ENCODE measurements around the gene PDE9A. TPM values are rescaled to one million over a fixed set of nuclear protein-coding genes. Genes with fewer than 3 reads are reported as not detected.

The PDE9A gene
- total RNA-seq, 1 donor from 2014 or later, result 0.41 TPM

- DNase-seq (ENCODE audit: extremely low read depth, low read depth, low spot score), result no peak
Observed at GRCh38 chr21:42734323-42734971, 81.0 kb downstream of the PDE9A start.

GRCh38 chr21:42735061-42735460 lies 81.6 kb downstream of the PDE9A start:
- DNase-seq (ENCODE audit: extremely low read depth, low read depth, low spot score), result no peak

DNA sequence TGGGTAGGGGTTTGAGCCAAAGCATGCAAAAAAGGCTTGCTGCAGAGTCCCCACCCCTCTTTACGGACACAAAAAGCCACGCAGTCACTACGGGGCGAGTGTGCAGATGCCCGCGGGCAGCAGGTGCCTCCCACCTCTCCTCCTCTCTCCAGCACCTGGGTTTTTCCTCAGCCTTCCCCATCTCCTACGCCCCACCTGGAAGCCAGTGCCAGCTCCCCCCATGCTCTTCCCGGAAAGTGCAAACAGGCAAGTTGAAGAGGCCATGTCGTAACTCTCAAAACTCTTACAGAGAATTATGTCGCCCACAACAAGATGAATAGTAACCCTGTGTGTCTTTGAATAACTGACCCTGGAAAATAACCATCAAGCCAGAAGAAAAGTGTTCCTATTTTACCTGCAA lies 82.5 kb downstream of the PDE9A start:
- DNase-seq (ENCODE audit: extremely low read depth, low read depth, low spot score), result no peak

DNA sequence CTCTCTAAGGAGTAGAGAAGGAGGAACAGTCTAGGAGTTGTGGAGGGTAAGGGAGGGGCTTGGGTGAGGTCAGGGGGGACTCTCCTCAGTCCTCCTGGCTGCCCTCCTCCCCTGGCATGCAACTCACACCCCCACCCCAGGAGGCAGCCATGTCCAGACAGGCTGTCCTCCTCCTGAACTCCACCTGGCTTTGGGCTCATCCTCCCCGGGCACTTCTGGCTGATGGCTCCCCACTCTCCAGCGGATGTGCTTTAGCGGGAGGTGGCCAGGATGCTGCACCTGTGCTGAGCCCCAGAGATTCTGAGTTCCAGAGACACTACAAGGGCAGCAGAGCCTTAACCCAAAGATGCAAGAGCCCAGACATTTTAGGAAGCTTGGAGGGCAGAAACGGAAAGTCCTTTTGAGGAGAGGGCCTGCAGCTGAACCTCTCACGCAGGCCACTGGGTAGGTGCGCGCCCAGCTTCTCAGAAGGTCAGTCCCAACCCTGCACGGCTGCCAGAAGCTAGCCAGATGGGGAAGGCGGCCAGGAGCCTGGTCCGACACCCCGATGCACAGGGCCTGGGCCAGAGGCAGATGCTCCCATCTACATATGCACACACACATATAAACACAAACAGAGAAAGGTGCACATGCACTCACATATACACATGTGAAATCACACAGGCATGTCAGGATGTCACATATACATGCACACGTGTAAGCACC lies 83.4 kb downstream of the PDE9A start:
- no peak for DNase-seq (ENCODE audit: extremely low read depth, low read depth, low spot score)

DNA sequence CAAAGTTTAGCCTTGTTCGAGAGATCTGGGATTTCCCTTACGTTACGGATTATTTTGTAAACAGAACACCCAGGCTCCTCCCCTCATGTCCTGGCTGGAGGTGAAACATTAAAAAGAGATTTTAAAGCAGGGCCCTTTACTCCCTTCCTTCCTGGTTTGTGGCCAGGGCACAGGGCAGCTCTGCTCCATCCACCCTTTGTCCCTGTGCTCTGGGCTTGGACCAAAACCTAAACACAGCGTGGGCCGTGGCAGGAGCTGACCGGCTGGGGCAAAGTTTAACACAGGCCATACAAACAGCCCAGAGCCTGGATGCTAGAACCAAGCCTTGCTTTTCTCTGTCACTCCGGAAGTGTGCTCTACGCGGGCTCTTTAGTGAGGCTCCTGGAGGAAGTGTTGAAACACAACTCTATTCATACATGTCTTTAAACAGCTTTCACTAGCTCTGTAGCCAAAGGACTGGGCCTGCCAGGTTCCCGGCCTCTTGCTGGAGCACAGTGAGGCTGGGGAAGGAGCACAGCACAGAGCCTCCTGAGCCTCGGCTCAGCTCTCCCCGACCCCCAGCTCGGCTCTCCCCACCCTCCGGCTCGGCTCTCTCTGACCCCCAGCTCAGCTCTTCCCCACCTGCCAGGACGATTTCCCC lies 84.7 kb downstream of the PDE9A start:
- DNase-seq (ENCODE audit: extremely low read depth, low read depth, low spot score), result no peak

DNA sequence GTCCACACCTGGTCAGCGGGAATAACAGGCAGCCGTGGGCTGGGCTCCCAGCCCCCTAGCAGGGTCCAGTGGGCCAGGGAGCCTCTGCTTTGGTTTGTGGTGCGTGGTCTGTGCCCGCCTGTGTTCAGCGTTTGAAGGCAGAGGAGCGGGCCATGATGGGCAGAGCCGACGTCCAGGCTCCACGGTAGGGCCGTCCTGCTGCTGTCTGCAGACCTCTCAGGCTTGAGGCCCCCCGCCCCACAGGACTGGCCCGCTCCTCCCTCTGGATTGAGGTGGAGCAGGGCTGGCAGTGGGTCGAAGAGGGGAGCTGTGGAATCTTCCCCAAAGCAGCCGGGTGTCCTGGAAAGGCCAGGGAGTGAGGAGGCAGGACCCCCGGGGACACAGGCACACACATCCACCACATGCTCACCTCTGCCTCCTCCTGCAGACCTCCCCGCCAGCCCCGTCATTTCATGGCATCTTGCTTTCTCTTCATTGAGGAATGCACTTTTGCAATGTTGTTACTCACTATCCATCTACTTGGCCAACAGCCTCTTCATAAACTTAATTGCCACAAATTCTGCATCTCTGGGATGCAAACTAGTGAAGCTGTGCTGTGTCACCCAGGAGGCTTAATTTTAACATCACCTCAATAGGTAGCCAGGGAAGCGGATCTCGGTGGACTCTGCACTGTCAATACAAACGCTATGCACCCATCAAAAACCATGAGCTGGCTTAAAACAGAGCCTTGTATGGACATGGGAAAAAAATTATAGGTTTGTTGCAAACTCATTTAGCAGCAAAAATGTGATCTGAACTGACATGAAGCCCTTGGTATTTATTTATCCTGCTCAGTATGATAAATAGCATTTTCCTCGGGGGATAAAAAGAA lies 85.9 kb downstream of the PDE9A start:
- no peak for DNase-seq (ENCODE audit: extremely low read depth, low read depth, low spot score)

DNA sequence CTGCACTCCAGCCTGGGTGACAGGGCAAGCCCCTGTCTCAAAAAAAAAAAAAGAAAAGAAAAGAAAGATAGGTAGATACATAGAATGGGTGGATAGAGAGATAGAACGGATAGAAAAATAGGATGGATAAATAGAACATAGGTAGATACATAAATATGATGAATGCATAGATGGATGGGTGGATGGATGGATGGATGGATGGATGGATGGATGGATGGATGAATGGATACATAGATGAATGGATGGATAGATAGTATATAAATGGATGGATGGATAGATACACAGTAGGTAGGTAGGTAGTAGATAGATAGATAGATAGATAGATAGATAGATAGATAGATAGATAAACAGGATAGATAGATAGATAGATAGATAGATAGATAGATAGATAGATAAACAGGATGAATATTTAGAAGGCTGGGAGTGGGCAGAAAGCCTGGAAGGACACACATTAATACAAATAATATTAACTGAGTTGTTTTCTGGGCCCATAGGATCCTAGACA lies 87.0 kb downstream of the PDE9A start:
- no peak for DNase-seq (ENCODE audit: extremely low read depth, low read depth, low spot score)

DNA sequence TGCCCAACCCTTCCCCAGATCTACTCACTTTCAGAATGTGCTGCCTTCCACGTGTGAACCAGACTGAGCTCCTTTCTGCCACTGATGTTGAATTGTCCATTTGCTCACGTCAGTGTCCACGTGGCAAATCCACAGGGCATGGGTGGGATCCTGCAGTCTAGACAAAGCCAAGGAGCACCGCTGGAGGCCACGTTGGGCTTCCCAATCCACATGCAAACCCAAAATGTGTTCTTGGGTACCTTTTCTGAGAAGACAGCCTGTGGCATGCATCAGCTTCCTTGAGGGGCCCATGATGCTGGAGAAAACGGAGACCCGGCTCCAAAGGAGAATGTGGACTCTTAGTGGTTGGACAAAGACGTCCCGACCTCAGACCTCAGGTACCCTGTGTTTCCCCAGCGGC lies 87.6 kb downstream of the PDE9A start:
- DNase-seq (ENCODE audit: extremely low read depth, low read depth, low spot score), result no peak

- DNase-seq (ENCODE audit: extremely low read depth, low read depth, low spot score), result no peak
Observed at GRCh38 chr21:42744520-42745445, 91.4 kb downstream of the PDE9A start.

DNA sequence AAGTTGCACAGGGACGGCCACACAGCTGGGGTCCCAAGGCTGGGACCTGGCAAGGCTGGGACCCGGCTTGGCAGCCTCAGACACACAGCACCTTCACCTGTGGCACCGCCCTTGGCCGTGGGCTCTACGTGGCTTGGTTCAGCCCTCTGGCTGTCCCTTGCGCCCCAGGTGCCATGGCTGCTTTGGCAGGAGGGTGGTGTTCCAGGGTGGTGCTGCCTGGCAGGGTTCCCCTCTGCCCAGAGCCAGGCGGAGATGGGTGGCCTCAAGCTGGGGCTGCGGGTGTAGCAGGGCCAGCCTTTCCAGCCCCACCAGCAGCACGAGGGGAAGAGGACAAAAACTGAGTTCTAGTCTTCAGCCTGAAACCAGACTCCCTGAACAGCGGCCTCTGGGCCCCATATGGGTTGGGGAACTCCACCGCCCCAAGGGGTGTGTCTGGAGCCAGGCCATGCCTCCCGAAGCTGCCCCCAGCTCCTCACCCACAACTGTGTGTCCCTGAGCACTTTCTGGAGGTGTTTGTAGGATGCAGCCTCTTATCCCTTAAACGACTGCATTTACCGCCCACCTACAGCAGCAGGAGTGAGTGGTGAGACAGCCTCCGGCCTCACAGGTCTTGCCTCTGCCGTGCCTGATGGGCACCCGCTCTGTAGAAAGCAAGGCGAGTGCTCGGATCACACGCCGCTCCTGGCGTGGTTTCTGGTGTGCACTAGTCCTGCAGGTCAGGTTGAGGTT lies 92.3 kb downstream of the PDE9A start:
- no peak for DNase-seq (ENCODE audit: extremely low read depth, low read depth, low spot score)

DNA sequence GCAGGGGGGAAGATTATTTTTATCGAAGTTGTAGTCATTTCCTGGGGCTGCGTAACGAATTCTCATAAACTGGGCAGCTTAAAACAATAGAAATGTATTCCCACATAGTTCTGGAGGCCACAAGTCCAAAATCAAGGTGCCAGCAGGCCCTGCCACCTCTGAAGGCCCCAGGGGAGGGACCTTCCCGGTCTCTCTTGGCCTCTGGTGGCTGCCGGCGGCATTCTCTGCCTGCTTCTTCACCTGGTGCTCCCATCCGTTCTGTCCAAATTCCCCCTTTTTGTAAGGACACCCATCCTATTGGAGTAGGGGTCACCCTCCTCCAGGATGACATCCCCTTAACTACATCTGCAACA lies 92.8 kb downstream of the PDE9A start:
- DNase-seq (ENCODE audit: extremely low read depth, low read depth, low spot score), result no peak

GRCh38 chr21:42746593-42747275 lies 93.3 kb downstream of the PDE9A start:
- DNase-seq (ENCODE audit: extremely low read depth, low read depth, low spot score), result no peak

DNA sequence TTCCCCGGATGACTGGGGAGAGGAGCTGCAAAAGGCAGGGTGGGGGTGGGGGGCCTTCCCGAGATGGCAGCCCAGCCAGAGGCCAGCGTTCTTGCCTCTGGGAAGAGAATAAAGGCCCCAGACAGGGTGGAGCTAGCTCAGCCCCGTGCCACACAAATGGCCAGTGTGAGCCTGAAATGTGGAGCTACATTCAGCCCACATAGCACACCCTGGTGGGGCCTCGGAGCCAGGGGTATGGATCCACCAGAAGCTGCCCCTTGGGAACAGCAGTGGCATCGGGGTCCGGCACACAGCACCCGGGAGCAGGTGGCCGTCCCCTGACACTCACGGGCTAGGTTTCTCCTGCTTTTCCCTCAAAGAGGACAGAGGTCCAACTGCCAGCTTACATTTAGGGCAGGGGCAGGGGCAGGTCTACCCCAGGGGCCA lies 93.9 kb downstream of the PDE9A start:
- no peak for DNase-seq (ENCODE audit: extremely low read depth, low read depth, low spot score)

DNA sequence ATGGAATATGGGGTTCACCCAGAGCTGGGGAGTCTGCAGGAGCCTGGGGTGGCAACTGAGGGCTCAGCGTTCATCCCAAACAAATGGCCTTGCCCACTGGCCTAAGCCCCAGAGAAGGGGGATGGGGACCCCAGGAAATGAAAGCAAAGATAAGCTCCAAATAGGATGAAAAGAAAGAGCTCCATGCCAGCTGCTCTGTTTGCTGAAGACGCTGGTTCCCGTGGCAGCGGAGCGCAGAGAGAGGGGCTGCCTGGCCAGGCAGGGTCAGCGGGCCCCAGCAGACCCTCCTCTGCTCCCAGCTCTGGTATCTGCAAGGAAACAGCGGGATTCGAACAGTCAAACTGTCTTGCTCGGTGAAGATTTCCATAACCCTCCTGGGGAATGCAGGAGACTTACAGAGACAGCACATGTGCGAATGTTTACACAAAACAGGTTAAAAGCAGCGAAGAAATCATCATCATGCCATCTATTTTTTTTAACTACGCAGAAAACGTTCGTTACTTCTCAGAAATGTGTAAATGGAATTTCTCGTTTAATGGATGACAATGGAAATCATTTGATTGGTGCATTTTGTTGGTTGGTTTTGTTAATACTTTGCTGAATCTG lies 94.4 kb downstream of the PDE9A start:
- no peak for DNase-seq (ENCODE audit: extremely low read depth, low read depth, low spot score)

- DNase-seq (ENCODE audit: extremely low read depth, low read depth, low spot score), result no peak
Observed at GRCh38 chr21:42748620-42749176, 95.3 kb downstream of the PDE9A start.

DNA sequence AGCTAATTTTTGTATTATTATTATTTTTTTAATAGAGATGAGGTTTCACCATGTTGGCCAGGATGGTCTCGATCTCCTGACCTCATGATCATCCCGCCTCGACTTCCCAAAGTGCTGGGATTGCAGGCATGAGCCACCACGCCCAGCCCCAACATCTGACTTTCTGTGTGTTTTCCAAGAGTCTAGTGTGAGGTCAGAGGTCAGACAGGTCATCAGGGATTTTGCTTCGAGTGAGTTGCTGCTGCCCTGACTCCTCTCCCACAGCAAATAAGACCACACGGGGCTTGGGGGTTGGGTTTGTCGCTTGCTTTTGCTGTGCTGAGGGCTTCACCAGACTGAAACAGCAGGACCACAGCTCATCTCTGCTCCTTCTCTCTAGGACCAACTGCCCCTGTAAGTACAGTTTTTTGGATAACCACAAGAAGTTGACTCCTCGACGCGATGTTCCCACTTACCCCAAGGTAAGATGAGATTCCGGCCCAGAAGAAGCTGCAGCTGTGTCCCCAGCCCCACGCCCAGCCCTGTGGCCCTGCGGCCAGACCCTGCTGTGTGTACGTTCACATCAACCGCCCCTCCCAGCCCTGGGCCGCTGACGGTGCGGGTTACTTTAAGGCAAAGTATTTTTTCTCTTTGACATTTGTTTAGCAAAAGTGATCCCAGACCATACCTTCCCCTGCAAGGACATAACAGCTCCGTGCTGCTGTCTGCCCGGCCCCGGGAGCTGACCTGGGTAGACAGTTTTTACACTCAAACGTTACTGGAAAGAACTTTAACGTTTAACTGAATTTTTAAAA lies 97.5 kb downstream of the PDE9A start:
- no peak for DNase-seq (ENCODE audit: extremely low read depth, low read depth, low spot score)

- no peak for DNase-seq (ENCODE audit: extremely low read depth, low read depth, low spot score)
Observed at GRCh38 chr21:42751866-42752265, 98.4 kb downstream of the PDE9A start.

All from glomerular endothelial cell (primary cell).